K562 (cell line): ENCODE data around the gene PCDHB7. TPM values are rescaled to one million over a fixed set of nuclear protein-coding genes. Genes with fewer than 3 reads are reported as not detected.
A peak's percentile ranks its signal among the peaks of the same experiment; 100 is the strongest.

Source experiments
- ATF3 ChIP-seq, 2 experiments: fragments of 450-650 bp in 1 of 2; sonication (generic) in 1 of 2; formaldehyde crosslinking in 1 of 2; IDR thresholded peaks in 1 of 2; conservative IDR thresholded peaks in 1 of 2; 2 replicates each; pipeline versions ENCODE4 v1.6.1 to v1.8.1; 2016 to 2023; ENCODE audit warnings: mild to moderate bottlenecking in 2 of 2, moderate library complexity in 2 of 2, inconsistent platforms in 1 of 2, missing genetic modification reagents in 1 of 2
- CBFA2T3 ChIP-seq: fragments of 450-650 bp; IDR thresholded peaks from 2 replicates; pipeline ENCODE4 v1.6.1; 2017
- CBFB ChIP-seq: sonication (generic); formaldehyde crosslinking; IDR thresholded peaks from 2 replicates; pipeline ENCODE4 v1.4.0; 2020; ENCODE audit warnings: mild to moderate bottlenecking, missing genetic modification reagents
- CEBPB ChIP-seq: fragments of 450-650 bp; IDR thresholded peaks from 2 replicates; pipeline ENCODE4 v1.6.1; 2016; ENCODE audit warnings: missing genetic modification characterization, missing compliant biosample characterization
- CREM ChIP-seq: IDR thresholded peaks from 2 replicates; pipeline ENCODE4 v1.6.1; 2014; ENCODE audit warnings: antibody characterized with exemption, low read depth
- HDAC1 ChIP-seq, 2 experiments: fragments of 450-650 bp; IDR thresholded peaks; 2 replicates each; pipeline ENCODE4 v1.6.1; 2016 to 2017; ENCODE audit warnings: inconsistent platforms in 1 of 2, mild to moderate bottlenecking in 1 of 2, moderate library complexity in 1 of 2
- MTF1 ChIP-seq: fragments of 250-450 bp; sonication (Bioruptor Pico); IDR thresholded peaks from 2 replicates; pipeline ENCODE4 v1.9.0; 2021; ENCODE audit warnings: moderate library complexity, mild to moderate bottlenecking, inconsistent platforms, borderline replicate concordance
- PHF21A ChIP-seq: fragments of 450-650 bp; IDR thresholded peaks from 2 replicates; pipeline ENCODE4 v1.6.1; 2017; ENCODE audit warnings: low read depth, borderline replicate concordance
- XRCC5 ChIP-seq: fragments of 200-400 bp; formaldehyde crosslinking; IDR thresholded peaks from 2 replicates; pipeline ENCODE4 v1.6.1; 2017; ENCODE audit warnings: low read depth, mild to moderate bottlenecking, low read length
- ZNF280B ChIP-seq: fragments of 250-450 bp; sonication (Bioruptor Pico); IDR thresholded peaks from 2 replicates; pipeline ENCODE4 v1.5.1; 2021; ENCODE audit warnings: mild to moderate bottlenecking
- polyA plus RNA-seq, 8 experiments: library from polyadenylated mRNA; depleted of rRNA in 4 of 8; stranded (reverse) in 5 of 8; unstranded in 3 of 8; fragments of >200 nt; fragmentation: Nextera tagmentation in 2 of 8; fragmentation: Illumina TruSeq in 1 of 8; extraction: Ambion mirVana in 2 of 8; extraction: Trizol in 1 of 8; gene quantifications; 2 replicates each; pipeline versions ENCODE4 v1.2.1 to v1.2.3, GENCODE V29; 2011 to 2014; ENCODE audit warnings: inconsistent platforms in 1 of 8, missing spikeins in 1 of 8
- total RNA-seq, 7 experiments: library from RNA; depleted of rRNA in 6 of 7; stranded (reverse); fragments of >200 nt in 6 of 7; fragmentation: Illumina TruSeq in 2 of 7; extraction: Trizol in 2 of 7; gene quantifications; 2 replicates each; pipeline versions ENCODE4 v1.2.1 to v1.2.3, GENCODE V29; 2011 to 2021; ENCODE audit warnings: low replicate concordance in 1 of 7
- TF ChIP-seq, protein P1 (sequence below), 2 experiments: fragments of 450-650 bp; IDR thresholded peaks; 2 replicates each; pipeline ENCODE4 v1.6.1; 2016; ENCODE audit warnings: mild to moderate bottlenecking in 2 of 2, borderline replicate concordance in 1 of 2, low read depth in 1 of 2, moderate library complexity in 1 of 2
- TF ChIP-seq, protein P2 (sequence below): sonication (generic); formaldehyde crosslinking; IDR thresholded peaks from 2 replicates; pipeline ENCODE4 v1.5.0; 2020; ENCODE audit warnings: missing genetic modification reagents
- TF ChIP-seq, protein P3 (sequence below): sonication (generic); formaldehyde crosslinking; IDR thresholded peaks from 2 replicates; pipeline ENCODE4 v1.8.0; 2022; ENCODE audit warnings: missing genetic modification reagents, mild to moderate bottlenecking, borderline replicate concordance

The PCDHB7 gene
- total and polyA plus RNA-seq, 9 of the 15 experiments (the other 6 are each of a cell fraction or from before 2014, with no cell fraction given) = not detected

DNA sequence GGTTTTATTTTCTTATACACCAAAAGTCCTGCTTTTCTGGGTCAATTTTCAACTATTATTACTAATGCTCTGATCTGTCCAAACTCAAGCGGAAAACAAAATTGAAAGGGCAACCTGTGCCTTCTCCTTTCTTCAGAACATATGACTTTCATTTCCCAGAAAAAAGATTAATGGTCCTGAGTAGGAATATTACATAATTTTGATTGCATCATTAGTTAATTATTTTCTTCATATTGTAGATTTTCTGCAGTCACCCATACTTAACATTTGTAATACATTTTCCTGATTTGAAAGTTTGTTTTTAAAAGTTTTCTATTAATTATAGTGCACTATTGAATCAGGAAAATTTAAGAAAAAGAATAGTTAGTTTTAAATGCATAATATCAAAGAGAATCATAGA, 3.5 kb downstream of the PCDHB7 start (continued):
- TF ChIP-seq, protein P1, sequence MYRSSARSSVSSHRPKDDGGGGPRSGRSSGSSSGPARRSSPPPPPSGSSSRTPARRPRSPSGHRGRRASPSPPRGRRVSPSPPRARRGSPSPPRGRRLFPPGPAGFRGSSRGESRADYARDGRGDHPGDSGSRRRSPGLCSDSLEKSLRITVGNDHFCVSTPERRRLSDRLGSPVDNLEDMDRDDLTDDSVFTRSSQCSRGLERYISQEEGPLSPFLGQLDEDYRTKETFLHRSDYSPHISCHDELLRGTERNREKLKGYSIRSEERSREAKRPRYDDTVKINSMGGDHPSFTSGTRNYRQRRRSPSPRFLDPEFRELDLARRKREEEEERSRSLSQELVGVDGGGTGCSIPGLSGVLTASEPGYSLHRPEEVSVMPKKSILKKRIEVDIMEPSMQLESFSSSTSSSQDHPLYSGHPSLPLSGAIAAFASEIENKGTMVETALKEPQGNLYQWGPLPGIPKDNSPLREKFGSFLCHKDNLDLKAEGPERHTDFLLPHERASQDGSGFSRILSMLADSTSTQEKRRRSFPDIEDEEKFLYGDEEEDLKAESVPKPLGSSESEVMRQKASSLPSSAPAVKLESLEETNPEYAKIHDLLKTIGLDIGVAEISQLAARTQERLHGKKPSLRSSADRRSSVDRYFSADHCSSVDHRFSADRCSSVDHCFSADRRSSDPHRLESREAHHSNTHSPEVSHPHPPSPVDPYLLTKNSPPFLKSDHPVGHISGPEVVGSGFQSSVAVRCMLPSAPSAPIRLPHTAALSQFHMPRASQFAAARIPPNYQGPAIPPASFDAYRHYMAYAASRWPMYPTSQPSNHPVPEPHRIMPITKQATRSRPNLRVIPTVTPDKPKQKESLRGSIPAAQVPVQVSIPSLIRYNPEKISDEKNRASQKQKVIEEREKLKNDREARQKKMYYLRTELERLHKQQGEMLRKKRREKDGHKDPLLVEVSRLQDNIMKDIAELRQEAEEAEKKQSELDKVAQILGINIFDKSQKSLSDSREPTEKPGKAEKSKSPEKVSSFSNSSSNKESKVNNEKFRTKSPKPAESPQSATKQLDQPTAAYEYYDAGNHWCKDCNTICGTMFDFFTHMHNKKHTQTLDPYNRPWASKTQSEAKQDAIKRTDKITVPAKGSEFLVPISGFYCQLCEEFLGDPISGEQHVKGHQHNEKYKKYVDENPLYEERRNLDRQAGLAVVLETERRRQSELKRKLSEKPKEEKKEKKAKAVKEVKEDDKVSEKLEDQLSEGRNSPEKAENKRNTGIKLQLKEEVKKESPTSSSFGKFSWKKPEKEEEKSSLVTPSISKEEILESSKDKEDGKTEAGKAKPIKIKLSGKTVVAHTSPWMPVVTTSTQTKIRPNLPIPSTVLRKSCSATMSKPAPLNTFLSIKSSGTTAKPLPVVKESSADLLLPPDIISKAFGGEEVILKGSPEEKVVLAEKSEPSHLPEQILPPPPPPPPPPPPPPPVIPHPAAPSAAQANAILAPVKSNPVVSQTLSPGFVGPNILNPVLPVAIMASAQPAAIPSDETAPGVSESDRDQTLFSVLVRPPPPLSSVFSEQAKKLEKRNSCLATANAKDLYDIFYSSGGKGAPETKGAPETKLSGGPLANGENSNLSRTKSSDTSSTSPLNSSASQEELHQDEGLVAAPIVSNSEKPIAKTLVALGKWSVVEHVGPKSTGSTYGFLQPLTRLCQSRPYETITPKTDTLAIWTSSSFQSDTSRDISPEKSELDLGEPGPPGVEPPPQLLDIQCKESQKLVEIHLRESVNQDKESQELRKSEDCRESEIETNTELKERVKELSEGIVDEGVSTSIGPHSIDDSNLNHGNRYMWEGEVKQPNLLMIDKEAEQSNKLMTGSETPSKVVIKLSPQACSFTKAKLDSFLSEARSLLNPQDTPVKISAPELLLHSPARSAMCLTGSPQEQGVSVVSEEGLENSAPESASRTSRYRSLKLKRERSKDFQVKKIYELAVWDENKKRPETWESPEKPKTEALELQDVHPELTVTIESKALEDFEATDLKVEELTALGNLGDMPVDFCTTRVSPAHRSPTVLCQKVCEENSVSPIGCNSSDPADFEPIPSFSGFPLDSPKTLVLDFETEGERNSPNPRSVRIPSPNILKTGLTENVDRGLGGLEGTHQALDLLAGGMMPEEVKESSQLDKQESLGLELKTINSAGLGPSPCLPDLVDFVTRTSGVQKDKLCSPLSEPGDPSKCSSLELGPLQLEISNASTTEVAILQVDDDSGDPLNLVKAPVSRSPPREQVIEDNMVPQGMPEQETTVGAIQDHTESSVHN (IDR thresholded peaks at IDR 0.05; ENCODE audit: borderline replicate concordance in 1 of 2, low read depth in 1 of 2) = no peak
- TF ChIP-seq MTF1 (CRISPR knock-in tag) (no peak), XRCC5 (no peak), CBFA2T3 (no peak), CREM (no peak), ZNF280B (no peak), ATF3 (IDR thresholded peaks at IDR 0.05) (peak; percentile 50; the same call in 1 of the 2 replicates), ATF3 (CRISPR knock-in tag; conservative IDR thresholded peaks at IDR 0.05) (no peak), CBFB (no peak), HDAC1 (IDR thresholded peaks at IDR 0.05) (no peak), PHF21A (no peak), CEBPB (peak; percentile 51)
- TF ChIP-seq, protein P2, sequence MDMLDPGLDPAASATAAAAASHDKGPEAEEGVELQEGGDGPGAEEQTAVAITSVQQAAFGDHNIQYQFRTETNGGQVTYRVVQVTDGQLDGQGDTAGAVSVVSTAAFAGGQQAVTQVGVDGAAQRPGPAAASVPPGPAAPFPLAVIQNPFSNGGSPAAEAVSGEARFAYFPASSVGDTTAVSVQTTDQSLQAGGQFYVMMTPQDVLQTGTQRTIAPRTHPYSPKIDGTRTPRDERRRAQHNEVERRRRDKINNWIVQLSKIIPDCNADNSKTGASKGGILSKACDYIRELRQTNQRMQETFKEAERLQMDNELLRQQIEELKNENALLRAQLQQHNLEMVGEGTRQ (CRISPR knock-in tag) = no peak
- TF ChIP-seq, protein P3, sequence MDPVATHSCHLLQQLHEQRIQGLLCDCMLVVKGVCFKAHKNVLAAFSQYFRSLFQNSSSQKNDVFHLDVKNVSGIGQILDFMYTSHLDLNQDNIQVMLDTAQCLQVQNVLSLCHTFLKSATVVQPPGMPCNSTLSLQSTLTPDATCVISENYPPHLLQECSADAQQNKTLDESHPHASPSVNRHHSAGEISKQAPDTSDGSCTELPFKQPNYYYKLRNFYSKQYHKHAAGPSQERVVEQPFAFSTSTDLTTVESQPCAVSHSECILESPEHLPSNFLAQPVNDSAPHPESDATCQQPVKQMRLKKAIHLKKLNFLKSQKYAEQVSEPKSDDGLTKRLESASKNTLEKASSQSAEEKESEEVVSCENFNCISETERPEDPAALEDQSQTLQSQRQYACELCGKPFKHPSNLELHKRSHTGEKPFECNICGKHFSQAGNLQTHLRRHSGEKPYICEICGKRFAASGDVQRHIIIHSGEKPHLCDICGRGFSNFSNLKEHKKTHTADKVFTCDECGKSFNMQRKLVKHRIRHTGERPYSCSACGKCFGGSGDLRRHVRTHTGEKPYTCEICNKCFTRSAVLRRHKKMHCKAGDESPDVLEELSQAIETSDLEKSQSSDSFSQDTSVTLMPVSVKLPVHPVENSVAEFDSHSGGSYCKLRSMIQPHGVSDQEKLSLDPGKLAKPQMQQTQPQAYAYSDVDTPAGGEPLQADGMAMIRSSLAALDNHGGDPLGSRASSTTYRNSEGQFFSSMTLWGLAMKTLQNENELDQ (CRISPR knock-in tag) = no peak
